Mucosa of descending colon (tissue), 3 donors: ENCODE data around the gene CHCHD4. TPM values are rescaled to one million over a fixed set of nuclear protein-coding genes. Genes with fewer than 3 reads are reported as not detected.
"Not testable (repeated sequence)": the region's sequence is repeated elsewhere in the genome, so short reads cannot be mapped to it uniquely, and the experiment has no call there.

Experiments
- ATAC-seq: fragments of 200-7000 bp; cut with Tn5 transposase; one replicate; pipeline ENCODE4 v1.9.1; 2020; ENCODE audit warnings: mild to moderate bottlenecking, moderate library complexity
- DNase-seq, 3 donors: peaks; one replicate each; pipeline ENCODE4 v3.0.0-alpha.2; 2020
- H3K36me3 ChIP-seq: fragments of 200-600 bp; one replicate; pipeline ENCODE4 v1.8.0; 2021; ENCODE audit warnings: low read depth, mild to moderate bottlenecking
- H3K4me1 ChIP-seq: fragments of 200-600 bp; one replicate; pipeline ENCODE4 v1.8.0; 2021; ENCODE audit warnings: low read depth, mild to moderate bottlenecking
- H3K4me3 ChIP-seq: fragments of 200-600 bp; one replicate; pipeline ENCODE4 v1.8.0; 2021; ENCODE audit warnings: mild to moderate bottlenecking
- H3K9me3 ChIP-seq: fragments of 200-600 bp; one replicate; pipeline ENCODE4 v1.8.0; 2021; ENCODE audit warnings: mild to moderate bottlenecking
- intact Hi-C, 2 donors: fragments of 100-400 bp; cut with DNase I in 1 of 2; cut with micrococcal nuclease in 1 of 2; formaldehyde crosslinking; loops; one replicate each; pipeline versions ENCODE4 v1.11.0 to v1.11.1; 2022; cut with DNase I, micrococcal nuclease
- total RNA-seq, 3 donors: library from RNA; stranded (reverse); fragmentation: NEBNext Ultra II Directional in 2 of 3; extraction: Animal tissue kit (Norgen Biotek cat#: 25700) in 2 of 3; gene quantifications; one replicate each; pipeline versions ENCODE4 v1.2.1 to v1.2.4, GENCODE V29; 2021 to 2023
- TF ChIP-seq, protein P1 (sequence below): fragments of 200-600 bp; IDR thresholded peaks from one replicate; pipeline ENCODE4 v1.8.0; 2022; ENCODE audit warnings: antibody characterized with exemption, mild to moderate bottlenecking
- donor health status: DM: no; HTN: no; CAD: no; lungs with moderate emphysema.
- donor health status: DM: no; HTN: no; CAD: no.
- donor health status: DM: no; HTN: yes; CAD: no.

The CHCHD4 gene
- total RNA-seq, 3 donors from 2014 or later: 15.1 to 32.6 (median 15.2) TPM

DNA sequence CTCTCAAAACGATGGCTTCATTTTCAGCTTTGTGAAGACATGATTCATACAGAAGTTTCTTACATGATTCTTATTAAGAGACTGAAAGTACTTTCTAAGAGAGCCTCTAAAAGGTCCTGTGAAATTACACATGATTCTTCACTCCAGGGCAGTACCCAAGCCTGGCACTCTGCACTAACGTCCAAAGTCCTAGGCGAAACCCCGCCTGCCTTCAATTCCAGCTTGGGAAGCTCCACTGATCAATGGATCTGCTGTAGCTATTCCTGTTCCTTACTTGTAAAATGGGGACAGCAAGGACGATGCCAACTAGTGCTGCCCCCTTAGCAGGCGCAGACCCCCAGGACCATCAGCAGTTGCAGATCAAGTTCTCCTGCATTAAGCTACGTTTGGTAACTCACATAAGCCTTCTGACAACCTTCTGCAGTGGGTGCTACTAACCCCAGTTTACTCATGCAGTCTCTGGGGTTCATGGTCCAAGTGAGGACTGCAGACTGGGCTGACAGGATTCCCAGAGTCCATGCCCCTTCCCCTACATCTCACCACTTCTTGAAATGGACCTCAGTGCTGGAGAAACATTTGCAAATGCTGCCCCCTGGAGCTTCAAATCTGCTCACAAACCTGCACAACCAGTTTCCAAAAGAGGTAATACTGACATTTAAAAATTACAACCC lies 10.6 kb downstream of the CHCHD4 start:
- no peaks in the 10 kb centered on the region for H3K9me3 ChIP-seq
- no peak overlapping the region for H3K4me3 ChIP-seq
- intact Hi-C loops: no loop called here
- ATAC-seq: peak; percentile 52
- H3K4me1 ChIP-seq: no peaks in the 10 kb centered on the region
- H3K36me3 ChIP-seq: no peaks in the 10 kb centered on the region
- peak in 1 of 3 donors; percentile 43 for DNase-seq
- TF ChIP-seq, protein P1, sequence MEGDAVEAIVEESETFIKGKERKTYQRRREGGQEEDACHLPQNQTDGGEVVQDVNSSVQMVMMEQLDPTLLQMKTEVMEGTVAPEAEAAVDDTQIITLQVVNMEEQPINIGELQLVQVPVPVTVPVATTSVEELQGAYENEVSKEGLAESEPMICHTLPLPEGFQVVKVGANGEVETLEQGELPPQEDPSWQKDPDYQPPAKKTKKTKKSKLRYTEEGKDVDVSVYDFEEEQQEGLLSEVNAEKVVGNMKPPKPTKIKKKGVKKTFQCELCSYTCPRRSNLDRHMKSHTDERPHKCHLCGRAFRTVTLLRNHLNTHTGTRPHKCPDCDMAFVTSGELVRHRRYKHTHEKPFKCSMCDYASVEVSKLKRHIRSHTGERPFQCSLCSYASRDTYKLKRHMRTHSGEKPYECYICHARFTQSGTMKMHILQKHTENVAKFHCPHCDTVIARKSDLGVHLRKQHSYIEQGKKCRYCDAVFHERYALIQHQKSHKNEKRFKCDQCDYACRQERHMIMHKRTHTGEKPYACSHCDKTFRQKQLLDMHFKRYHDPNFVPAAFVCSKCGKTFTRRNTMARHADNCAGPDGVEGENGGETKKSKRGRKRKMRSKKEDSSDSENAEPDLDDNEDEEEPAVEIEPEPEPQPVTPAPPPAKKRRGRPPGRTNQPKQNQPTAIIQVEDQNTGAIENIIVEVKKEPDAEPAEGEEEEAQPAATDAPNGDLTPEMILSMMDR: no peak

GRCh38 chr3:14110699-14111098 lies 14.0 kb downstream of the CHCHD4 start:
- TF ChIP-seq, protein P1: no peak
- H3K36me3 ChIP-seq: no peaks in the 10 kb centered on the region
- no peak overlapping the region for H3K4me3 ChIP-seq
- intact Hi-C loops: no loop called here
- H3K4me1 ChIP-seq: no peaks in the 10 kb centered on the region
- DNase-seq (no peak), ATAC-seq (no peak)
- no peaks in the 10 kb centered on the region for H3K9me3 ChIP-seq

DNA sequence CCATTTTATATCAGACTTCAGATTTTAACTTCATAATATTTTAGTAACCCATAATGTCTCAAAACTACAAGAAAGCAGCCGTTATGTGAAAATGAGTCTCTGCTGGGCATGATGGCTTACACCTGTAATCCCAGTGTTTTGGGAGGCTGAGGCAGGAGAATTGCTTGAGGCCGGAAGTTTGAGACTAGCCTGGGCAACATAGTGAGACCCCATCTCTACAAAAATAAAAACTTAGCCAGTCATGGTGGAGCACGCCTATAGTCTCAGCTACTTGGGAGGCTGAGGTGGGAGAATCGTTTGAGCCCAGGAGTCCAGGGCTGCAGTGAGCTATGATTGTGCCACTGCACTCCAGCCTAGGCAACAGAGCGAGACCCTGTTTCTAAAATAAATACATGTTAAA lies 14.8 kb downstream of the CHCHD4 start:
- H3K4me1 ChIP-seq, H3K4me3 ChIP-seq, H3K36me3 ChIP-seq, ATAC-seq, DNase-seq, H3K9me3 ChIP-seq, intact Hi-C loops: not testable (repeated sequence)

- intact Hi-C loops: no loop called here
- TF ChIP-seq, protein P1: no peak
- DNase-seq (no peak), ATAC-seq (no peak)
- Histone ChIP-seq H3K9me3 (no peaks in the 10 kb centered on the region), H3K4me3 (no peak overlapping the region), H3K36me3 (no peaks in the 10 kb centered on the region), H3K4me1 (no peaks in the 10 kb centered on the region)
These were observed 26.9 kb downstream of the CHCHD4 start for GRCh38 chr3:14097616-14098391.

- H3K36me3 ChIP-seq: no peaks in the 10 kb centered on the region
- ATAC-seq (no peak), DNase-seq (no peak)
- no peaks in the 10 kb centered on the region for H3K9me3 ChIP-seq
- no peak overlapping the region for H3K4me3 ChIP-seq
- H3K4me1 ChIP-seq: no peaks in the 10 kb centered on the region
- intact Hi-C loops: no loop called here
- TF ChIP-seq, protein P1: no peak
These were observed 27.9 kb downstream of the CHCHD4 start for GRCh38 chr3:14096742-14097141.

DNA sequence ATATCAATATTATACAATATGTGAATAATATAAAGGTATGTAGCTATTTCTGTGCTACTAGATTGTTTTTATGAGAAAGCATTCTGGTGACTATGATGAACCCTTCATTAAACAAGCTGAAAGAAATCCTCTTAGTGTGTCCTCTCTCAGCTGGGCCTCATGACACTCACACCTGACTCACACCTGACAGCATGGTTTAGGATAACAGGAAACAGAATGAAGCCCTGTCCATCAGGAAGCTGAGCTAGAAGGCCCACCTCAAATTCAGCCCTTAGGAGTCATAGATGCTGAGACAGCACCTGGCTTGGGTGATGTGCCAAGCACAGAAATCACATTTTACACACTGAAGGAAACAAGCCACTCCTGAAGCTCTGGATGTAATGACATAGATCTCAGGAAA lies 30.8 kb downstream of the CHCHD4 start:
- no peak overlapping the region for H3K4me3 ChIP-seq
- H3K4me1 ChIP-seq: no peaks in the 10 kb centered on the region
- TF ChIP-seq, protein P1: no peak
- intact Hi-C loops: no loop called here
- ATAC-seq: no peak
- H3K36me3 ChIP-seq: no peaks in the 10 kb centered on the region
- DNase-seq: no peak
- H3K9me3 ChIP-seq: no peaks in the 10 kb centered on the region
